H54 (cell line): ENCODE measurements around the gene PML.
"Not testable (repeated sequence)": the region's sequence is repeated elsewhere in the genome, so short reads cannot be mapped to it uniquely, and the experiment has no call there.

Experiments used
- DNase-seq: peaks from one replicate; pipeline ENCODE4 v3.0.0; 2011; ENCODE audit warnings: low spot score, mixed read lengths; ENCODE audit not compliant: insufficient read length
- FAIRE-seq: peaks from 3 replicates; lab custom pipeline; 2011; peaks lifted over from hg19 to GRCh38; lab: Jason Lieb, UNC
- POLR2A ChIP-seq: IDR thresholded peaks from 2 replicates; pipeline ENCODE4 v1.6.1; 2011; ENCODE audit warnings: low read depth, mild to moderate bottlenecking, low read length

Gene PML

DNA sequence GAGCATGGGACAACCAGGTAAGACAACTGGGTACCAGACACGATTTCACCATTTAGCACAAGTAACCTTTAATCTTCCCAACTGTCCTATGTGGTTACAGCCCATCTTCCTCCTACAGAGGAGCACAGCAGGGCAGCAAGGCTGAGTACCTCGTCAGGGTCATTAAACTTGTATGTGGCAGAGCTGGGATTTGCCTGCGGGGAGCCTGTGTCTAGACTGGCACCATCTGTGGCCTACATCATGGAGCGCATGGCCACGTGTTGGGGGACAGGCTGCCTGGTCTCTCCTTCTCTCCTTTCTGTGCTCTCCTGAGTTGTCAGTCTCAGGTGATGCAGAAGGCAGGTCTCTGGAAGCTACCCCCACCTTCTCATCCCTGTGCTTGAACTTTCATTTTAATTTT is 55.6 kb downstream of the PML start:
- no peak for FAIRE-seq
- no peak for DNase-seq
- TF ChIP-seq POLR2A: no peak

DNA sequence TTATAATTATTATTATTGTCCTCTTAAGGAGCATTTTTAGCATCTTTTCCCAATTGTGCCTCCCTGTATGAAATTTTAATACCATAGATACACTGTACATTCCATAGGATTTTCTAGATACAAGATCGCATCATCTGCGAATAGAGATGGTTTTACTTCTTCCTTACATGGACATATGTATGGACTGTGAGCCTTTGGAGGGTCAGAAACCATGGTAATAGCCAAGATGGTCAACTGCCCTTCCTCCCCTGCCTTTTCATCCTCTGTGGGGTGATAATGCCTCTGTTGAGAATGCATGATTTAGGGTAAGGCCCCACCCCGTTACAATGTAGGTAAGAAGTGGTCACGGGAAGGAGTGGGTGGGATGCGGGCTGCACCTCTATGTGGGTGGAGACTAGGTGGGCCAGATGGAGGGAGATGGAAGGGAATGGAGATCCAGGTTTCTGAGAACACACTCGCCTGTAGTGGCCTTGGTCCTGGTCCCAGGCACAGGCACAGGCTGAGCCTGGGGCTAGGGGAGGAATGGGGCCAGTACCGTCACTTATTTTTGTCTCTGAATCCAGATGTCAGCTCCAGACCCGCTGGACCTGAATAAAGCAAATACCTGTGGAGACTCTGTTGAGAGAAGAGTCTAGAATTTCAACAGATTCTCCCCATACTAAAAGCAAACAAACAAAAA is 56.2 kb downstream of the PML start:
- DNase-seq: no peak
- no peak for TF ChIP-seq POLR2A
- FAIRE-seq: no peak

DNA sequence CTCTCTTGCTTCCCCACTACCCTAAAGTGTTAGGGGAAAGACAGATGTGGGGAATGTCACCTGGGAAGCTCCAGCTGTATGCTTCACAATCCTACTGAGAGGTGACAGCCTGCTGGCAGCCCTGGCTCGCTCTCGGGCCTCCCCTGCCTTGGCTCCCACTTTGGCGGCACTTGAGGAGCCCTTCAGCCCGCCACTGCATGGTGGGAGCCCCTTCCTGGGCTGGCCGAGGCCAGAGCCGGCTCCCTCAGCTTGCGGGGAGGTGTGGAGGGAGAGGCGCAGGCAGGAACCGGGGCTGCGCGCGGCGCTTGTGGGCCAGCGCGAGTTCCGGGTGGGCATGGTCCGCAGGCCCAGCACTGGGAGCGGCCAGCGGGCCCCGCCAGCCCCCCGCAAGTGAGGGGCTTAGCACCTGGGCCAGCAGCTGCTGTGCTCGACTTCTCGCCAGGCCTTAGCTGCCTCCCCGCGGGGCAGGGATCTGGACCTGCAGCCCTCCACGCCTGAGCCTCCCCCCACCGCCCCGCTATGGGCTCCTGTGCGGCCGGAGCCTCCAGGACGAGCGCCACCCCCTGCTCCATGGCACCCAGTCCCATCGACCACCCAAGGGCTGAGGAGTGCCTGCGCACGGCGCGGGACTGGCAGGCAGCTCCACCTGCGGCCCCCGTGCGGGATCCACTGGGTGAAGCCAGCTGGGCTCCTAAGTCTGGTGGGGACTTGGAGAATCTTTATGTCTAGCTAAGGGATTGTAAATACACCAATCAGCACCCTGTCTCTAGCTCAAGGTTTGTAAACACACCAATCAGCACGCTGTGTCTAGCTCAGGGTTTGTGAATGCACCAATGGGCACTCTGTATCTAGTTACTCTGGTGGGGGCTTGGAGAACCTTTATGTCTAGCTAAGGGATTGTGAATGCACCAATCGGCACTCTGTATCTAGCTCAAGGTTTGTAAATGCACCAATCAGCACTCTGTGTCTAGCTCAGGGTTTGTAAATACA is 58.0 kb downstream of the PML start:
- not testable (repeated sequence) for FAIRE-seq, DNase-seq

GRCh38 chr15:74053517-74053916 is 59.0 kb downstream of the PML start:
- FAIRE-seq (no peak), DNase-seq (no peak)
- TF ChIP-seq POLR2A: no peak

DNA sequence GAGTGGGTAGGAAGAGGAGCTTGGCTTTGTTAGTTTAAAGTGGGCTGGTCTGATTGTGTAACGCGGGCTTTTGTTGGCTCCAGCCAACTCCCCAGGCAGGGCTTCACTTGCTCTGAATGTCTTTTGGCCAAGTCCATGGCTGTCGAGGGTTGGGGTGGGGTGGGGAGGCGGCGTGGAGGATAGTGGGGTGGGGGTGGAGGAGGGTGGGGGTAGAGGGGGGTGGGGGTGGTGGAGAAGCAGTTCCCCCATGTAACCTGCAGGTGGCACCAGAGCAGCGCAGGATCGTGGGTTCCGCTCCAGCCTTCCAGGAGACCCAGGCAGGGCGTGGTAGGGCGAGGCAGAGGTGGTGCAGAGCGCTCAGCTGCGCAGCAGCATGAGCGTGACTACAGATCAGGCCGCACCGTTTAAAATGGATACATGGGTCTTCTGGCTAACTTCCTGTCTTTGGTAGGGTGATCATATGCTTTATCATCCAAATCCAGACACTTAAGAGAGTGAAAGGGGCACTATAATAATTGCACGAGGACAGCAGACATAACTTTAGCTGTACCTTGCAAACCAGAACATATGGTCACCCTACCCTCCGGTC is 59.5 kb downstream of the PML start:
- FAIRE-seq: no peak
- TF ChIP-seq POLR2A: no peak
- peak; percentile 45 for DNase-seq

DNA sequence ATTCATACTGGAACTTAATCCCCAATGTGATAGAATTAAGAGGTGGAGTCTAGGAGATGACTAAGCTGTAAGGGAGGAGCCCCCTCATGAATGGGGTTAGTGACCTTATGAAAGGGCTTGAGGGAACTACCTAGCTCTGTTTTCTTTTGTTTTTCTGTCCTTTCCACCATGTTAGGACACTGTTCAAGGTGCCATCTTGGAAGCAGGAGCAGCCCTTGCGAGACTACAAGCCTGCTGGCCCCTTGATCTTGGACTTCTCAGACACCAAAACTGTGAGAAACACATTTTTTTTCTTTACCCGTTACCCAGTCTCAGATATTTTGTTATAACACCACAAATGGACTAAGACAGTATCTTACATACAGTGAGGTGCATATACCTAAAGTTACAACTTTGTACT is 61.3 kb downstream of the PML start:
- TF ChIP-seq POLR2A: no peak
- no peak for FAIRE-seq
- DNase-seq: no peak

GRCh38 chr15:74056330-74056729 is 61.8 kb downstream of the PML start:
- FAIRE-seq, DNase-seq: not testable (repeated sequence)

DNA sequence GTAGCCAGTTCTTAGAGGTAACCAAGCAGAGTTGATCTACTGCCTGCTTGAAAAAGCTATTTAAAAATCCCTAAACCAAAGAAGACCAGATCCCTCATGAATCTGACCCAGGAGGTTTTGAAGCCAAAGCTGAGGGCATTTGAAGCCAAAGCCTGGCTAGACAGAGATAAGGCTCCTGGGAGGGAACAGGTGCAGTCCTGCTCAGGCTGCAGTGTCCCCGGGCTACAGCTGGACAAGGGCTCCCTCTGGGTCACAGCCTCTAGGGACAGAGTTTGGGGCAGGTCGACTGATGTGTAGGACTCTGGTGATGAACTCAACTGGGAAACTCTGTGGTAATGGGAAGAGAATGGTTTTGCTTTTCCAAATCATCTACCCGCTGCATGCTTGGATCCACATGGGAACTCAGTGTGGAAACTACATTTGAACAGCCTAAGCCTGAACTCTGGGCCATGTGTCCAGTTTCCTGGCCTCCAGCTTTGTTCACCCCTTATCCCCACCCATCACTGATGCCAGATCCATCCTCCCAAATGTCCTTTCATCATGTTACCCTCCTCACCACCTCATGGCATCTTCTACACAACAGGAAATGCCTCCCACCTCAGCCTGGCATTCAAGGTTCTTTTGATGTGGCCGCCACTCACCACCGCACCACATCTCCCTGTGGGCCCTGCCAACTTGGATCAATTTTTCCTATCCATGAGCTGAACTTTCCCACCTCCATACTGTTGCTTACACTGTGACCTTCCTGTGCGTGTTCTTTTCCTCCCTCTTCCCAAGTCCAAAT is 64.7 kb downstream of the PML start:
- not testable (repeated sequence) for FAIRE-seq, DNase-seq

- FAIRE-seq: no peak
- TF ChIP-seq POLR2A: no peak
- no peak for DNase-seq
Measured at GRCh38 chr15:74060251-74060650, 65.7 kb downstream of the PML start.

GRCh38 chr15:74062236-74062635 is 67.7 kb downstream of the PML start:
- no peak for TF ChIP-seq POLR2A
- FAIRE-seq: no peak
- DNase-seq: no peak

- FAIRE-seq (no peak), DNase-seq (no peak)
- TF ChIP-seq POLR2A: no peak
Measured at GRCh38 chr15:74062671-74063070, 68.2 kb downstream of the PML start.

DNA sequence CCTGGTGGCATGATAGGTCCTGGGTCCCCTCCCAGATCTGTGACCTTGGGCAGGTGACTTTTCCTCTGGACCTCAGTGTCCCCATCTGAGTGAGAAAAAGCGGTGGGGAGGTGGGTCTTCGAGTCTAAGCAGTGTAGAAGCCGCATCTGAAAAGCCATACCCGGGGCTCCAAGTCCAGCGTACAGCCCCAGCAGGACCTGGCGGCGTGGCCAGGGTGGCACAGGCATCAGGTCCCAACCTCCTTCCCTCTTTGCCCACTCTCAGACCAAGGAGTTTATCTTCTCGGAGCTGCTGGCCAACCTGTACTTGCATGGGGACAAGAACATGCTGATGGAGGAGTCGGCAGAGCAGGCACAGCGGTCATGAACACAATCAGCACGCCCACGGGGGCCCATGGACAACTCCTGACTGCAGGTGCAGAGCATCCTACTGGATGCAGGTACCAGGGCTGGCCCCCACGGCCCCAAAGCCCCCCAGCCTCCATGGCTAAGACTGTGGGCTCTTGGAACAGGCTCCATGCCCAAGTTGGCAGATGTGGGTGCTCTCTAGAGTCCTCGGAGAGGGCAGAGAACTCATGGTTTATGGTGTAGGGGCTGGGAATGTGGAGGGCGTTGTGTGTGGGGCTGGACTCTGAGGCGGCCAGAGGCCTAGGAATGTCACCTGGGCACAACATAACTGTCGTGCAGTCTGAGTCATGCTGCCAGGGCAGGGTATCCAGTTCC is 69.1 kb downstream of the PML start:
- not testable (repeated sequence) for FAIRE-seq, DNase-seq

- not testable (repeated sequence) for DNase-seq, FAIRE-seq
Measured at GRCh38 chr15:74064183-74064582, 69.7 kb downstream of the PML start.

DNA sequence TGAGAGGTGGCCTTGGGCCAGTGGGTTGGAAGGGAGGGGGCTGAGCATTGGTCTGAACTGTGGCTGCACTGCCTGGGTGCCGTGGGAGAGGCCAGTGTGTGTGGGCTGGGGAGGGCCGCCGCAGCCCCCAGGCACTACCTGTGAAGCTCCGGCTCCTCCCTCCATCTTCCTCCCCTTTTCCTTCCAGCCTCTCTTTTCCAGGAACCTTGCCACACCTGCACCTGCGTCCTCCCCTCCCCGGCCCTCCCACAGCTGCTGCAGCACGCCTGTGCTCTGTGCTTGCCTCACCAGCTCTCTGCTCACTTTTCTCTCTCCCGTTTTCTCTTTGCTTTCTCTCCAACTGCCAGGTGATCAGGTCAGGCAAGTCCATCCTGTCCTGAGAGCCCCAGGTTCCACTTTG is 70.3 kb downstream of the PML start:
- not testable (repeated sequence) for DNase-seq, FAIRE-seq

DNA sequence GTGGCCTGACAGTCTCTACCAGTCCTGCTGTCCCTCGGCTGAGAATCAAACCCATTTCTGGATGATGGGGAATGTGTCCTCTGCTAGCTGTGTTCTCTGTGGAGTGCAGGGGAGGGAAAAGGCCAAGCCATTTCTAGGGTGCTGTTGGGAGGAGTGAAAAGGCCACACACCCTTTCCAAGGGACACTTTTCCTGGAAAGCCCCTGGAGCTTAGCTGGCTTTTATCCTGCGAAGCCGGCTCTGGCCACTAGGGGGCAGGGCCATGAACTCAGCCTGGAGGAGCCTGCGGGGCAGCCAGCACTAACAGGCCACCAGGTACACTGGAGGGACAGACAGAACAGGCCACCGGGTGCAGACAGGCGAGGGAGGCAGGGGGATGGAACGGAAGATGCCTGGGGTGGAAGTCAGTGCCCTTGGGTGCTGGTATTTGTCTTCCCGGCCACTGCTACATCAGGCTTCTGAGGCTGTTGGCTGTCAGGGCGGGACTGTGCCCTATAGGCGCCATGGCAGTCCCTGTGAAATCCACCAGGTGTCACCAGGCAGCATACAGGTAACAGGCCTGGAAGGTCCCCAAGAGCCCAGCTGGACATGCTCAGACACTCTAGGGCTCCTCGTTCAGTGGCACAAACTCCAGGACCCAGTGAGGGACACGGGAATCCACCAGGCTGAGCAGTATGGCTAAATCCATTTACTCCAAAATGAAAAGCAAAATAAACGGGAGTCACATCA is 71.3 kb downstream of the PML start:
- not testable (repeated sequence) for DNase-seq

DNA sequence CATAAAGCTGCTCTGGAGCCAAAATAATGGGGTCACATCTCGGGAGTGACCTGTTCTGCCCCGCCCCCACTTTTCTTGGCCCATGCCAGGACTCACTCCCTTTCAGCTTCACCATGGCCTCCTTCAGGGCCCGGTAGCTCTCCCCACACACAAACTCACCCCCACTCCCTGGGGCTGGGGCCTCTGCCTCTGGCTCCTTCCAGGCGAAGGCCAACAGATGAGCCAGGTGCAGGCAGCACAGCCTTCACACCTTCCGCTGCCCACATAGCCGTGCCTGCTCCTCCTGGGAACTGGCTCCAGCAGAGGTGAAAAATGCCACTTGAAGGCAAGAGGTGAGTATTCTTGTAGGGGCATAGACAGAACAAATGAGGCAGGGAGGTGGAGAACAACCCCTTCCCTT is 77.1 kb downstream of the PML start:
- FAIRE-seq: not testable (repeated sequence)

More for the DNA sequence above, 71.3 kb downstream of the PML start:
- not testable (repeated sequence) for FAIRE-seq

DNA sequence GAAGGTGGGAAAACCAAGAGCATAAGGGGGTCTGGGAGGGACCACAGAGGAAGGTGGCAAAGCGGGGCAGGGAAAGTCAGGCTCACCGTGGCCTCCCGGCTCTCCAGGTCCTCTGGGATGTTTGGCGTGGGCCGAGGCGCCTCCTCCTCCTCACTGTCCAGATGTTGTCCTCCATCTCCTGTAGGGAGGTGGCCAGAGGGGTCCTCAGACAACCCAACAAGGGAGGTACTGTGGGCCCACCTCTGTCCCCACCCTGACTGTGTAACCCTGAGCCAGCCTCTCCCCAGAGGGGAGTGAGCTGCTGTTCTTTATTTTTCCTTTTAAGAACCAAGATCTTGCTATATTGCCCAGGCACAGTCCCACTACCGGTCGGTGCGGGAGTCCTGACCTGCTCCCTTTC is 77.6 kb downstream of the PML start:
- not testable (repeated sequence) for DNase-seq, FAIRE-seq

More for the DNA sequence above, 77.1 kb downstream of the PML start:
- DNase-seq: not testable (repeated sequence)
